ENCODE results near the gene DPF3.

DNA sequence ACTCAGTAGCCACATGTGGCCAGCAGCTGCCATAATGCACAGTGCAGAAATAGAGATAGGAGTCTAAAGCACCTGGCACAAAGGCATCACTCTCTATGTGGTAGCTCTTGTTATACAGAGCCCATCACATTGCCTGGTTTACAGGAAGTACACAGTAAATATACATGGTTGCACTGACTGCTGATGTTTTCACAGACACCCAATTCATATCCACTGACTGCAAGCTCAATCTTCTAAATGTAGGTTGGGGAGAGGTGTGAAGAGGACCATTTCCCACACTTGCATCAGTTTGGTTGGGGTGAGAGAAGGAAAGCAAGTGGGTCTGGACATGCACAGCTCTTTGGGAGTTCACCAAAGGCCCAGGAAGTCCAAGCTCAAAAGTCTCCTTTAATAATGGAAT, 172.8 kb downstream of the DPF3 start:
- TF ChIP-seq, protein P1, sequence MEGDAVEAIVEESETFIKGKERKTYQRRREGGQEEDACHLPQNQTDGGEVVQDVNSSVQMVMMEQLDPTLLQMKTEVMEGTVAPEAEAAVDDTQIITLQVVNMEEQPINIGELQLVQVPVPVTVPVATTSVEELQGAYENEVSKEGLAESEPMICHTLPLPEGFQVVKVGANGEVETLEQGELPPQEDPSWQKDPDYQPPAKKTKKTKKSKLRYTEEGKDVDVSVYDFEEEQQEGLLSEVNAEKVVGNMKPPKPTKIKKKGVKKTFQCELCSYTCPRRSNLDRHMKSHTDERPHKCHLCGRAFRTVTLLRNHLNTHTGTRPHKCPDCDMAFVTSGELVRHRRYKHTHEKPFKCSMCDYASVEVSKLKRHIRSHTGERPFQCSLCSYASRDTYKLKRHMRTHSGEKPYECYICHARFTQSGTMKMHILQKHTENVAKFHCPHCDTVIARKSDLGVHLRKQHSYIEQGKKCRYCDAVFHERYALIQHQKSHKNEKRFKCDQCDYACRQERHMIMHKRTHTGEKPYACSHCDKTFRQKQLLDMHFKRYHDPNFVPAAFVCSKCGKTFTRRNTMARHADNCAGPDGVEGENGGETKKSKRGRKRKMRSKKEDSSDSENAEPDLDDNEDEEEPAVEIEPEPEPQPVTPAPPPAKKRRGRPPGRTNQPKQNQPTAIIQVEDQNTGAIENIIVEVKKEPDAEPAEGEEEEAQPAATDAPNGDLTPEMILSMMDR (IDR thresholded peaks at IDR 0.05), result no peak
- no peak for TF ChIP-seq POLR2AphosphoS5 (IDR thresholded peaks at IDR 0.05)

Measured in prostate gland (tissue), 2 donors.